C4-2B (cell line): Measurements from ENCODE around the gene COL4A2.

Experiments used
- CTCF ChIP-seq: fragments of 450-650 bp; conservative IDR thresholded peaks from 2 replicates; pipeline ENCODE4 v1.5.1; 2017; ENCODE audit warnings: mild to moderate bottlenecking
- ZFX ChIP-seq: fragments of 450-650 bp; IDR thresholded peaks from 2 replicates; pipeline ENCODE4 v1.6.1; 2017

- TF ChIP-seq CTCF, result no peak
- TF ChIP-seq ZFX, result no peak
These were observed 107.8 kb downstream of the COL4A2 start for GRCh38 chr13:110414931-110415330.
